PC-9 (cell line): ENCODE data around the gene SLC1A7. TPM values are rescaled to one million over a fixed set of nuclear protein-coding genes. Genes with fewer than 3 reads are reported as not detected.

Experiments used
- BruUV-seq: library from RNA; stranded (reverse); fragments of 400-500 nt; replicated peaks from 2 replicates; lab custom pipeline; 2021; lab: Mats Ljungman, UMichigan
- CTCF ChIA-PET: fragments of 300-600 bp; sonication (Branson Sonifier 250); formaldehyde crosslinking; loops from one replicate; lab custom pipeline; 2022; ENCODE audit warnings: antibody characterized with exemption; lab: Charles Lee
- POLR2A ChIA-PET: fragments of 300-600 bp; sonication (Branson Sonifier 250); formaldehyde crosslinking; loops from one replicate; lab custom pipeline; 2022; ENCODE audit warnings: antibody characterized with exemption; ENCODE audit not compliant: unreplicated experiment; lab: Charles Lee
- DNase-seq, 2 experiments: peaks; one replicate each; pipeline versions ENCODE4 v3.0.0 to v3.0.0-alpha.2; 2015 to 2022; ENCODE audit warnings: mixed read lengths in 1 of 2
- H2AFZ ChIP-seq: fragments of 200-600 bp; sonication (generic); 2 replicates; pipeline ENCODE4 v1.8.1; 2017; ENCODE audit warnings: antibody characterized with exemption
- H3F3A ChIP-seq: fragments of 200-600 bp; sonication (generic); 2 replicates; pipeline ENCODE4 v1.8.1; 2017; ENCODE audit warnings: antibody characterized with exemption, mild to moderate bottlenecking, low read depth; ENCODE audit not compliant: insufficient read depth
- H3K27ac ChIP-seq: fragments of 200-600 bp; sonication (generic); 2 replicates; pipeline ENCODE4 v1.6.1; 2016; ENCODE audit warnings: mixed run types
- H3K27me3 ChIP-seq: fragments of 200-600 bp; sonication (generic); 2 replicates; pipeline ENCODE4 v1.6.1; 2016; ENCODE audit warnings: low read depth, mixed run types; ENCODE audit not compliant: insufficient read depth
- H3K36me3 ChIP-seq: fragments of 200-600 bp; sonication (generic); 2 replicates; pipeline ENCODE4 v1.6.1; 2016; ENCODE audit warnings: low read depth, mixed run types
- H3K4me1 ChIP-seq: fragments of 200-600 bp; sonication (generic); replicated peaks from 2 replicates; pipeline ENCODE4 v1.6.1; 2016; ENCODE audit warnings: mixed run types; ENCODE audit not compliant: insufficient read depth
- H3K4me2 ChIP-seq: fragments of 200-600 bp; sonication (generic); 2 replicates; pipeline ENCODE4 v1.6.1; 2017; ENCODE audit warnings: mixed run types
- H3K4me3 ChIP-seq: fragments of 200-600 bp; sonication (generic); 2 replicates; pipeline ENCODE4 v1.6.1; 2016; ENCODE audit warnings: mixed run types
- H3K79me2 ChIP-seq: fragments of 200-600 bp; sonication (generic); 2 replicates; pipeline ENCODE4 v1.6.1; 2017; ENCODE audit warnings: low read depth, mixed run types
- H3K9me2 ChIP-seq: fragments of 200-600 bp; sonication (generic); 2 replicates; pipeline ENCODE4 v1.8.1; 2017; ENCODE audit warnings: mild to moderate bottlenecking; ENCODE audit not compliant: insufficient read depth
- H3K9me3 ChIP-seq: fragments of 200-600 bp; sonication (generic); 2 replicates; pipeline ENCODE4 v1.8.1; 2016; ENCODE audit warnings: low read depth; ENCODE audit not compliant: insufficient read depth
- H4K20me1 ChIP-seq: fragments of 200-600 bp; sonication (generic); 2 replicates; pipeline ENCODE4 v1.8.1; 2017; ENCODE audit not compliant: insufficient read depth
- CTCF ChIP-seq: fragments of 200-600 bp; sonication (generic); conservative IDR thresholded peaks from 2 replicates; pipeline ENCODE4 v1.6.1; 2017; ENCODE audit warnings: mixed run types, antibody characterized with exemption, mild to moderate bottlenecking, moderate library complexity
- EZH2 ChIP-seq: fragments of 200-600 bp; sonication (generic); IDR thresholded peaks from 2 replicates; pipeline ENCODE4 v1.8.0; 2017; ENCODE audit warnings: antibody characterized with exemption, low read depth
- intact Hi-C: fragments of 100-400 bp; cut with micrococcal nuclease; formaldehyde crosslinking; loops from one replicate; pipeline ENCODE4 v1.10.0; 2022; ENCODE audit not compliant: unreplicated experiment
- total RNA-seq: library from RNA; stranded (reverse); gene quantifications from 2 replicates; pipeline ENCODE4 v1.2.3, GENCODE V29; 2021

The SLC1A7 gene
- total RNA-seq, 1 experiment from 2014 or later, result not detected

GRCh38 chr1:53068314-53069099 is 73.9 kb downstream of the SLC1A7 start:
- no peaks in the 10 kb centered on the region for H3K27me3 ChIP-seq
- H3F3A ChIP-seq, result no peaks in the 10 kb centered on the region
- no peaks in the 10 kb centered on the region for H3K9me2 ChIP-seq
- no TSS peak for BruUV-seq
- no peaks in the 10 kb centered on the region for H3K4me1 ChIP-seq
- H3K4me2 ChIP-seq, result no peak overlapping the region
- H3K27ac ChIP-seq, result no peak overlapping the region
- H4K20me1 ChIP-seq, result no peaks in the 10 kb centered on the region
- H2AFZ ChIP-seq, result no peak overlapping the region
- H3K9me3 ChIP-seq, result no peaks in the 10 kb centered on the region
- no peak for DNase-seq
- TF ChIP-seq CTCF, result no peak
- no peak for TF ChIP-seq EZH2
- no peaks in the 10 kb centered on the region for H3K36me3 ChIP-seq
- no peak overlapping the region for H3K4me3 ChIP-seq
- ChIA-PET CTCF (interaction anchor here (0.6 kb wide), 1 partner anchor 15 kb away, joined by 4 read pairs; no protein-coding TSS in a partner anchor), POLR2A (interaction anchor here (0.5 kb wide), 1 partner anchor 53 kb away, joined by 4 read pairs; no protein-coding TSS in a partner anchor)
- H3K79me2 ChIP-seq, result no peaks in the 10 kb centered on the region
- intact Hi-C loops, result no loop called here

- ChIA-PET CTCF (interaction anchor here (0.6 kb wide), 2 partner anchors 15 to 113 kb away, joined by 3 to 4 read pairs; no protein-coding TSS in a partner anchor), POLR2A (interaction anchor here (0.5 kb wide), 1 partner anchor 53 kb away, joined by 4 read pairs; no protein-coding TSS in a partner anchor)
- Histone ChIP-seq H3K4me1 (no peaks in the 10 kb centered on the region), H3K79me2 (no peaks in the 10 kb centered on the region), H4K20me1 (no peaks in the 10 kb centered on the region), H3K9me3 (no peaks in the 10 kb centered on the region), H3K36me3 (no peaks in the 10 kb centered on the region), H3K27me3 (no peaks in the 10 kb centered on the region), H2AFZ (no peak overlapping the region), H3F3A (no peaks in the 10 kb centered on the region), H3K9me2 (no peaks in the 10 kb centered on the region), H3K4me3 (no peak overlapping the region), H3K27ac (no peak overlapping the region), H3K4me2 (no peak overlapping the region)
- BruUV-seq, result no TSS peak
- TF ChIP-seq EZH2 (no peak), CTCF (no peak)
- intact Hi-C loops, result no loop called here
- no peak for DNase-seq
Observed at GRCh38 chr1:53067886-53068285, 74.6 kb downstream of the SLC1A7 start.

GRCh38 chr1:53066891-53067738 is 75.3 kb downstream of the SLC1A7 start:
- H3K4me1 ChIP-seq, result no peaks in the 10 kb centered on the region
- no peaks in the 10 kb centered on the region for H3K36me3 ChIP-seq
- ChIA-PET POLR2A (no interaction called here), CTCF (interaction anchor here (0.6 kb wide), 1 partner anchor 114 kb away, joined by 3 read pairs; no protein-coding TSS in a partner anchor)
- no peak for DNase-seq
- intact Hi-C loops, result no loop called here
- no peaks in the 10 kb centered on the region for H4K20me1 ChIP-seq
- H3K9me2 ChIP-seq, result no peaks in the 10 kb centered on the region
- no peaks in the 10 kb centered on the region for H3F3A ChIP-seq
- H3K27me3 ChIP-seq, result no peaks in the 10 kb centered on the region
- H3K4me3 ChIP-seq, result no peak overlapping the region
- no peak overlapping the region for H2AFZ ChIP-seq
- no peaks in the 10 kb centered on the region for H3K9me3 ChIP-seq
- H3K79me2 ChIP-seq, result no peaks in the 10 kb centered on the region
- no peak overlapping the region for H3K27ac ChIP-seq
- TF ChIP-seq EZH2 (no peak), CTCF (no peak)
- BruUV-seq, result no TSS peak
- no peak overlapping the region for H3K4me2 ChIP-seq
